IMR-90 (cell line): ENCODE measurements around the gene SPOCK3. TPM values are rescaled to one million over a fixed set of nuclear protein-coding genes. Genes with fewer than 3 reads are reported as not detected.

Experiments used
- ATAC-seq: fragments of 200-7000 bp; cut with Tn5 transposase; 2 replicates; pipeline ENCODE4 v1.9.1; 2020; ENCODE audit warnings: low read depth, mild to moderate bottlenecking, moderate library complexity
- BruUV-seq: library from RNA; stranded (reverse); fragments of 400-500 nt; replicated peaks from 2 replicates; lab custom pipeline; 2021; lab: Mats Ljungman, UMichigan
- CTCF ChIA-PET: fragments of 300-600 bp; formaldehyde crosslinking; extraction: SDS; loops from one replicate; lab custom pipeline; 2021; ENCODE audit warnings: antibody characterized with exemption; lab: Yijun Ruan, JAX
- POLR2A ChIA-PET: fragments of 300-600 bp; sonication (Branson Sonifier 250); formaldehyde crosslinking; loops from one replicate; lab custom pipeline; 2022; ENCODE audit warnings: antibody characterized with exemption; ENCODE audit not compliant: unreplicated experiment; lab: Charles Lee
- DNase-seq: peaks from one replicate; pipeline ENCODE4 v3.0.0; 2013
- H2AFZ ChIP-seq: replicated peaks from 2 replicates; pipeline ENCODE3; 2013; ENCODE audit warnings: low read length, mild to moderate bottlenecking; ENCODE audit not compliant: poor library complexity
- H2AK5ac ChIP-seq: 2 replicates; pipeline ENCODE4 v1.6.1; 2013; ENCODE audit warnings: low read depth, low read length, inconsistent platforms
- H2AK9ac ChIP-seq: replicated peaks from 2 replicates; pipeline ENCODE3; 2013; ENCODE audit warnings: mild to moderate bottlenecking, low read depth, low read length, moderate library complexity; ENCODE audit not compliant: poor library complexity
- H2BK120ac ChIP-seq: 2 replicates; pipeline ENCODE4 v1.6.1; 2013; ENCODE audit warnings: low read depth, low read length, inconsistent platforms
- H2BK15ac ChIP-seq: 3 replicates; pipeline ENCODE4 v1.6.1; 2013; ENCODE audit warnings: low read depth, low read length, inconsistent platforms
- H2BK20ac ChIP-seq: 2 replicates; pipeline ENCODE4 v1.6.1; 2013; ENCODE audit warnings: low read depth, mild to moderate bottlenecking, inconsistent platforms, low read length, moderate library complexity
- H2BK5ac ChIP-seq: 2 replicates; pipeline ENCODE4 v1.6.1; 2013; ENCODE audit warnings: mild to moderate bottlenecking, low read depth, low read length, inconsistent platforms; ENCODE audit not compliant: poor library complexity, severe bottlenecking
- H3K14ac ChIP-seq: replicated peaks from 2 replicates; pipeline ENCODE4 v1.6.1; 2013; ENCODE audit warnings: low read depth, low read length, inconsistent platforms
- H3K18ac ChIP-seq: 2 replicates; pipeline ENCODE4 v1.6.1; 2013; ENCODE audit warnings: low read depth, low read length, control low read depth
- H3K23ac ChIP-seq: 2 replicates; pipeline ENCODE4 v1.6.1; 2013; ENCODE audit warnings: low read depth, low read length, inconsistent platforms
- H3K27ac ChIP-seq: 2 replicates; pipeline ENCODE4 v1.5.1; 2013; ENCODE audit warnings: mild to moderate bottlenecking, control low read depth, low read length; ENCODE audit not compliant: insufficient read depth
- H3K27me3 ChIP-seq: 2 replicates; pipeline ENCODE4 v1.6.1; 2013; ENCODE audit warnings: low read length; ENCODE audit not compliant: control insufficient read depth, insufficient read depth
- H3K36me3 ChIP-seq: 2 replicates; pipeline ENCODE4 v1.6.1; 2013; ENCODE audit warnings: low read length, mixed read lengths; ENCODE audit not compliant: control insufficient read depth, insufficient read depth
- H3K4ac ChIP-seq: 2 replicates; pipeline ENCODE4 v1.6.1; 2013; ENCODE audit warnings: low read depth, low read length, inconsistent platforms
- H3K4me1 ChIP-seq: 2 replicates; pipeline ENCODE4 v1.6.1; 2013; ENCODE audit warnings: low read length, mixed read lengths; ENCODE audit not compliant: control insufficient read depth, insufficient read depth
- H3K4me2 ChIP-seq: 2 replicates; pipeline ENCODE4 v1.6.1; 2013; ENCODE audit warnings: low read depth, mild to moderate bottlenecking, control low read depth, low read length, moderate library complexity
- H3K4me3 ChIP-seq: 2 replicates; pipeline ENCODE4 v1.5.1; 2013; ENCODE audit warnings: low read depth, mild to moderate bottlenecking, control low read depth, low read length, moderate library complexity; ENCODE audit not compliant: insufficient read depth
- H3K56ac ChIP-seq: 2 replicates; pipeline ENCODE4 v1.6.1; 2013; ENCODE audit warnings: low read length, inconsistent platforms; ENCODE audit not compliant: insufficient read depth; ENCODE audit errors: extremely low read depth
- H3K79me1 ChIP-seq, 2 experiments: 2 replicates each; pipeline ENCODE4 v1.6.1; 2013; ENCODE audit warnings: low read length in 2 of 2, inconsistent platforms in 1 of 2, low read depth in 1 of 2
- H3K9ac ChIP-seq: 2 replicates; pipeline ENCODE4 v1.6.1; 2013; ENCODE audit warnings: low read depth, low read length, control low read depth
- H3K9me1 ChIP-seq: 2 replicates; pipeline ENCODE4 v1.6.1; 2013; ENCODE audit warnings: low read length, inconsistent platforms; ENCODE audit not compliant: insufficient read depth
- H3K9me3 ChIP-seq: 2 replicates; pipeline ENCODE4 v1.6.1; 2013; ENCODE audit warnings: low read length; ENCODE audit not compliant: control insufficient read depth, insufficient read depth
- H4K20me1 ChIP-seq: 2 replicates; pipeline ENCODE4 v1.6.1; 2013; ENCODE audit warnings: low read length, inconsistent platforms; ENCODE audit not compliant: insufficient read depth
- H4K5ac ChIP-seq: 2 replicates; pipeline ENCODE4 v1.6.1; 2013; ENCODE audit warnings: mild to moderate bottlenecking, low read depth, low read length, control low read depth
- H4K8ac ChIP-seq, 2 experiments: 2 replicates each; pipeline ENCODE4 v1.6.1; 2013; ENCODE audit warnings: low read depth in 2 of 2, low read length in 2 of 2, control low read depth in 1 of 2, inconsistent platforms in 1 of 2
- H4K91ac ChIP-seq: 2 replicates; pipeline ENCODE4 v1.6.1; 2013; ENCODE audit warnings: low read depth, low read length, inconsistent platforms; ENCODE audit not compliant: insufficient read depth
- POLR2A ChIP-seq: IDR thresholded peaks from 2 replicates; pipeline ENCODE4 v1.6.1; 2012; ENCODE audit warnings: mild to moderate bottlenecking, low read depth, low read length
- WGBS, 2 experiments: methylation state at CpG; one replicate each; pipeline versions ENCODE4 v1.1.5 to v1.1.7; 2013; ENCODE audit warnings: missing lambda C conversion rate in 2 of 2; ENCODE audit not compliant: insufficient read length in 1 of 2; ENCODE audit errors: extremely low coverage in 2 of 2; 5-methylcytosine and 5-hydroxymethylcytosine counted together
- dilution Hi-C: fragments of 300-500 bp; cut with HindIII; formaldehyde crosslinking; loops from one replicate; pipeline ENCODE4 v1.14.3; 2018; ENCODE audit warnings: low sequenced_read_pairs; ENCODE audit not compliant: unreplicated experiment
- in situ Hi-C: fragments of 300-500 bp; cut with MboI; formaldehyde crosslinking; loops from 3 replicates; pipeline ENCODE4 v1.14.3; 2019; ENCODE audit warnings: low sequenced_read_pairs, inconsistent platforms, mixed read lengths
- intact Hi-C: fragments of 100-400 bp; cut with micrococcal nuclease; formaldehyde crosslinking; loops from 2 replicates; pipeline ENCODE4 v1.10.0; 2022
- polyA plus RNA-seq, 3 experiments: library from polyadenylated mRNA; depleted of rRNA; stranded (reverse); fragments of >200 nt; gene quantifications; 2 replicates each; pipeline ENCODE4 v1.2.3, GENCODE V29; 2012; ENCODE audit warnings: low replicate concordance in 1 of 3
- total RNA-seq: library from RNA; depleted of rRNA; stranded (reverse); fragments of >200 nt; gene quantifications from 2 replicates; pipeline ENCODE4 v1.2.3, GENCODE V29; 2012

Gene SPOCK3
- total and polyA plus RNA-seq, 2 of the 4 experiments (the other 2 are of a cell fraction): not detected

GRCh38 chr4:166924424-166924823 lies 309.9 kb downstream of the SPOCK3 start:
- no peak overlapping the region for H2AK5ac ChIP-seq
- WGBS, 2 experiments: 0% methylated on average over 1 of the region's 3 CpGs; no CpG with 5 or more reads in 1 of the 2 experiments
- no peak overlapping the region for H3K4me2 ChIP-seq
- H3K4me1 ChIP-seq: no peaks in the 10 kb centered on the region
- no peak overlapping the region for H3K27ac ChIP-seq
- H2BK120ac ChIP-seq: no peak overlapping the region
- ChIA-PET POLR2A (no interaction called here), CTCF (no interaction called here)
- no peak overlapping the region for H4K91ac ChIP-seq
- no peak overlapping the region for H4K5ac ChIP-seq
- H2BK20ac ChIP-seq: no peak overlapping the region
- intact Hi-C loops (no loop called here), in situ Hi-C loops (no loop called here), dilution Hi-C loops (no loop called here)
- peaks cover 7% of the 10 kb centered on the region; the same call in 1 of the 2 replicates for H3K9me3 ChIP-seq
- H3K79me1 ChIP-seq: no peaks in the 10 kb centered on the region
- H4K8ac ChIP-seq: no peak overlapping the region
- H3K27me3 ChIP-seq: no peaks in the 10 kb centered on the region
- no peak overlapping the region for H2BK5ac ChIP-seq
- H3K14ac ChIP-seq: no peak overlapping the region
- no peak for ATAC-seq
- H2AFZ ChIP-seq: no peak overlapping the region
- H2BK15ac ChIP-seq: no peak overlapping the region
- no peak overlapping the region for H3K4me3 ChIP-seq
- no peaks in the 10 kb centered on the region for H3K36me3 ChIP-seq
- no peak overlapping the region for H3K4ac ChIP-seq
- TF ChIP-seq POLR2A: no peak
- no peak overlapping the region for H3K9ac ChIP-seq
- H3K56ac ChIP-seq: no peak overlapping the region
- no peak overlapping the region for H3K23ac ChIP-seq
- no peak overlapping the region for H2AK9ac ChIP-seq
- DNase-seq: no peak
- H3K9me1 ChIP-seq: no peaks in the 10 kb centered on the region
- no TSS peak for BruUV-seq
- H3K18ac ChIP-seq: no peak overlapping the region
- no peaks in the 10 kb centered on the region for H4K20me1 ChIP-seq
